SK-N-SH (cell line): ENCODE data around the gene SLC25A44. TPM values are rescaled to one million over a fixed set of nuclear protein-coding genes. Genes with fewer than 3 reads are reported as not detected.

ENCODE experiments used
- CTCF ChIA-PET: fragments of 300-600, 350-600 bp; formaldehyde crosslinking; extraction: SDS; loops from one replicate; lab custom pipeline; 2021; lab: Yijun Ruan, JAX
- POLR2A ChIA-PET: fragments of 350-600 bp; sonication (Branson Sonifier 250); formaldehyde crosslinking; extraction: SDS; loops from one replicate; lab custom pipeline; 2020; ENCODE audit warnings: antibody characterized with exemption, inconsistent platforms; lab: Yijun Ruan, JAX
- DNase-seq: peaks from one replicate; pipeline ENCODE4 v3.0.0; 2012
- H2AFZ ChIP-seq: fragments of 200-600 bp; sonication (generic); 2 replicates; pipeline ENCODE4 v1.8.1; 2016; ENCODE audit warnings: antibody characterized with exemption, mild to moderate bottlenecking, low read depth
- H3F3A ChIP-seq: fragments of 200-600 bp; sonication (generic); replicated peaks from 2 replicates; pipeline ENCODE3; 2016; ENCODE audit warnings: antibody characterized with exemption, mild to moderate bottlenecking; ENCODE audit not compliant: insufficient read depth
- H3K27ac ChIP-seq, 2 experiments: fragments of 200-500 bp in 1 of 2; fragments of 200-600 bp in 1 of 2; sonication (Bioruptor generic) in 1 of 2; sonication (generic), shearing (Covaris generic) in 1 of 2; 2 replicates each; pipeline versions ENCODE4 v1.5.1 to v1.6.1; 2014 to 2016; ENCODE audit warnings: low read depth in 2 of 2, inconsistent platforms in 1 of 2, low read length in 1 of 2, mild to moderate bottlenecking in 1 of 2, mixed read lengths in 1 of 2
- H3K27me3 ChIP-seq: fragments of 200-600 bp; sonication (generic), shearing (Covaris generic); 2 replicates; pipeline ENCODE4 v1.6.1; 2016; ENCODE audit warnings: mixed run types; ENCODE audit not compliant: insufficient read depth
- H3K36me3 ChIP-seq, 2 experiments: fragments of 200-500 bp in 1 of 2; fragments of 200-600 bp in 1 of 2; sonication (Bioruptor generic) in 1 of 2; sonication (generic) in 1 of 2; replicated peaks in 1 of 2; 2 replicates each; pipeline versions ENCODE3 to v1.5.1; 2014 to 2016; ENCODE audit warnings: low read length in 1 of 2, mild to moderate bottlenecking in 1 of 2; ENCODE audit not compliant: insufficient read depth in 2 of 2, control insufficient read depth in 1 of 2
- H3K4me1 ChIP-seq, 2 experiments: fragments of 200-500 bp in 1 of 2; fragments of 200-600 bp in 1 of 2; sonication (Bioruptor generic) in 1 of 2; sonication (generic), shearing (Covaris generic) in 1 of 2; 2 replicates each; pipeline versions ENCODE4 v1.5.1 to v1.6.1; 2014 to 2016; ENCODE audit warnings: low read depth in 1 of 2, low read length in 1 of 2, mixed run types in 1 of 2; ENCODE audit not compliant: insufficient read depth in 2 of 2, control insufficient read depth in 1 of 2
- H3K4me2 ChIP-seq: fragments of 200-600 bp; sonication (generic), shearing (Covaris generic); 2 replicates; pipeline ENCODE4 v1.6.1; 2017; ENCODE audit warnings: mixed run types
- H3K4me3 ChIP-seq, 2 experiments: fragments of 200-500 bp in 1 of 2; fragments of 200-600 bp in 1 of 2; sonication (Bioruptor generic) in 1 of 2; sonication (generic), shearing (Covaris generic) in 1 of 2; 2 replicates each; pipeline versions ENCODE4 v1.5.1 to v1.8.1; 2014 to 2016; ENCODE audit warnings: low read depth in 2 of 2, inconsistent platforms in 1 of 2, low read length in 1 of 2, mild to moderate bottlenecking in 1 of 2, mixed read lengths in 1 of 2, moderate library complexity in 1 of 2
- H3K79me2 ChIP-seq: fragments of 200-600 bp; sonication (generic); 2 replicates; pipeline ENCODE4 v1.8.1; 2017; ENCODE audit warnings: mild to moderate bottlenecking; ENCODE audit not compliant: insufficient read depth
- H3K9ac ChIP-seq: fragments of 200-600 bp; sonication (generic); 2 replicates; pipeline ENCODE4 v1.6.1; 2017; ENCODE audit warnings: mixed run types
- H3K9me2 ChIP-seq: fragments of 200-600 bp; sonication (generic); 2 replicates; pipeline ENCODE4 v1.6.1; 2017; ENCODE audit warnings: mixed run types
- H3K9me3 ChIP-seq: fragments of 200-600 bp; sonication (generic); 2 replicates; pipeline ENCODE4 v1.6.1; 2017; ENCODE audit warnings: mixed run types, mild to moderate bottlenecking, moderate library complexity
- H4K20me1 ChIP-seq: fragments of 200-600 bp; sonication (generic); 2 replicates; pipeline ENCODE4 v1.6.1; 2017; ENCODE audit warnings: mild to moderate bottlenecking, mixed run types; ENCODE audit not compliant: insufficient read depth
- FOSL2 ChIP-seq: IDR thresholded peaks from 2 replicates; pipeline ENCODE4 v1.4.0; 2012; ENCODE audit warnings: low read depth, mild to moderate bottlenecking, moderate library complexity, borderline replicate concordance
- IRF3 ChIP-seq: fragments of 150-350 bp; IDR thresholded peaks from 2 replicates; pipeline ENCODE4 v1.6.1; 2016; ENCODE audit warnings: mild to moderate bottlenecking, low read depth, low read length
- NRF1 ChIP-seq: IDR thresholded peaks from 2 replicates; pipeline ENCODE4 v1.6.1; 2012; ENCODE audit warnings: low read depth, mild to moderate bottlenecking, low read length
- RAD21 ChIP-seq: IDR thresholded peaks from 2 replicates; pipeline ENCODE4 v1.6.1; 2012; ENCODE audit warnings: mild to moderate bottlenecking, low read length
- RCOR1 ChIP-seq: fragments of 150-350 bp; IDR thresholded peaks from 2 replicates; pipeline ENCODE4 v1.6.1; 2017; ENCODE audit warnings: antibody characterized with exemption, low read length
- RFX5 ChIP-seq: IDR thresholded peaks from 2 replicates; pipeline ENCODE4 v1.6.1; 2012; ENCODE audit warnings: mild to moderate bottlenecking, improper control_type of control experiment, low read length
- SMC3 ChIP-seq: IDR thresholded peaks from 2 replicates; pipeline ENCODE4 v1.6.1; 2012; ENCODE audit warnings: low read depth, low read length, improper control_type of control experiment
- TCF12 ChIP-seq: IDR thresholded peaks from 2 replicates; pipeline ENCODE4 v1.4.0; 2012
- WGBS: methylation state at CpG from one replicate; pipeline ENCODE4 v1.1.6; 2017; ENCODE audit warnings: low lambda C conversion rate; 5-methylcytosine and 5-hydroxymethylcytosine counted together
- polyA plus RNA-seq, 3 experiments: library from polyadenylated mRNA; depleted of rRNA; stranded (reverse); fragments of >200 nt; gene quantifications; 2 replicates each; pipeline ENCODE4 v1.2.3, GENCODE V29; 2012
- TF ChIP-seq, protein P1 (sequence below): IDR thresholded peaks from 2 replicates; pipeline ENCODE4 v1.4.0; 2012; ENCODE audit warnings: low read depth, borderline replicate concordance
- TF ChIP-seq, protein P2 (sequence below): fragments of 150-350 bp; IDR thresholded peaks from 2 replicates; pipeline ENCODE4 v1.6.1; 2017; ENCODE audit warnings: antibody characterized with exemption, low read length, low read depth, borderline replicate concordance

Gene SLC25A44
- polyA plus RNA-seq, 1 of the 3 experiments (the other 2 are of a cell fraction), result 28.5 TPM

DNA sequence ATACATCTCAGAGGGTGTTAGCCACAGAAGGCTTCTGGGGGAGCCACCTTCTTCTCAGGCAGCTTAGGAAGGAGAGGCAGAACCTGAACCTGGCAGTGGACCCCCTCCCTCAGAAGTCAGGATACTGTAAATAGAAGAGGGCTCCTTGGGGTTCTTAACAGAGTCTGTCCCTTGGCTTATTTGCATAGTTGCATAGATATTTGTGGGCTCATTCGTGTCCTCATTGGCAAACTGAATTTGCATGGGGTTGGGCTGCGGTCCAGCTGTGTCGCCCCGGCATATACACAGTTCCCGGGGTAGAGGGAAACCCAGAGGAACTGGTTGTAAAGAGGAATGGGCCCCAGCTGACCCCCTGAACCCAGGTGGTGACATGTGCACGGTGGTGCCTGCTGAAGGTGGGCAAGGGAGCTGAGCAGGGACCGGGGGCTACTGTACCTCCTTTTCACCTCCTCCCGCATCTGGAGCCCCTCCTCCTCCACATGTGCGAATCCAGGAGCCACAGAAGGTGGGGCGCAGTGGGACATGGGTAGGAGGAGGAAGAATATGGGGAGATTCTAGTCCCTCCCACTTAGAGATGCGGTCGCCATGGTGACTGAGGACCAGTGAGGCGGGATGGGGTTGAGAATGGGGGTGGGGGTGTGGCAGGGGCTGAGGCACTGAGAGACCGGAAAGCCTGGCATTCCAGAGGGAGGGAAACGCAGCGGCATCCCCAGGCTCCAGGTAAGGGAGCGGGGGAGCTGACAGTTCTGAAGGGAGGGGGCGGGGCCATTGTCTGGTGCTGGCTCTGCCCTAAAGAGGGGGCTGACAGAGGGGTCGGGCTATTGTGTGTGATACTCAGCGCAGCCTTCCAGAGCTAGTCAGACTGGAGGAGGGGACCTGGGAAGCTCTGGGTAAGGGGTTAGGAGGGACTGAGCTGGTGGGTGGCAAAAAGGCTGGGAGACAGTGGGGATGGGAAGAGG is 44.3 kb upstream of the SLC25A44 start:
- no peaks in the 10 kb centered on the region for H3K36me3 ChIP-seq
- H3K4me3 ChIP-seq, result no peak overlapping the region
- H3F3A ChIP-seq, result peaks cover 29% of the 10 kb centered on the region
- no peaks in the 10 kb centered on the region for H3K79me2 ChIP-seq
- no peaks in the 10 kb centered on the region for H3K9me3 ChIP-seq
- H3K9me2 ChIP-seq, result no peaks in the 10 kb centered on the region
- TF ChIP-seq, protein P1, sequence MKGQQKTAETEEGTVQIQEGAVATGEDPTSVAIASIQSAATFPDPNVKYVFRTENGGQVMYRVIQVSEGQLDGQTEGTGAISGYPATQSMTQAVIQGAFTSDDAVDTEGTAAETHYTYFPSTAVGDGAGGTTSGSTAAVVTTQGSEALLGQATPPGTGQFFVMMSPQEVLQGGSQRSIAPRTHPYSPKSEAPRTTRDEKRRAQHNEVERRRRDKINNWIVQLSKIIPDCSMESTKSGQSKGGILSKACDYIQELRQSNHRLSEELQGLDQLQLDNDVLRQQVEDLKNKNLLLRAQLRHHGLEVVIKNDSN, result no peak
- TF ChIP-seq SMC3 (no peak), RCOR1 (no peak), RFX5 (no peak)
- TF ChIP-seq, protein P2, sequence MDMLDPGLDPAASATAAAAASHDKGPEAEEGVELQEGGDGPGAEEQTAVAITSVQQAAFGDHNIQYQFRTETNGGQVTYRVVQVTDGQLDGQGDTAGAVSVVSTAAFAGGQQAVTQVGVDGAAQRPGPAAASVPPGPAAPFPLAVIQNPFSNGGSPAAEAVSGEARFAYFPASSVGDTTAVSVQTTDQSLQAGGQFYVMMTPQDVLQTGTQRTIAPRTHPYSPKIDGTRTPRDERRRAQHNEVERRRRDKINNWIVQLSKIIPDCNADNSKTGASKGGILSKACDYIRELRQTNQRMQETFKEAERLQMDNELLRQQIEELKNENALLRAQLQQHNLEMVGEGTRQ, result no peak
- H3K9ac ChIP-seq, result no peak overlapping the region
- no peak overlapping the region for H3K27ac ChIP-seq
- H3K4me2 ChIP-seq, result no peak overlapping the region
- peaks cover 8% of the 10 kb centered on the region for H4K20me1 ChIP-seq
- H2AFZ ChIP-seq, result no peak overlapping the region
- H3K27me3 ChIP-seq, result no peaks in the 10 kb centered on the region
- ChIA-PET CTCF (interaction anchor here (0.9 to 40.5 kb wide), 7 partner anchors 8 to 110 kb away, joined by 3 to 1559 read pairs (median 12); partner anchors contain the start of genes MEX3A and PMF1), POLR2A (interaction anchor here (0.5 kb wide), 1 partner anchor 75 kb away, joined by 3 read pairs; no protein-coding TSS in a partner anchor)
- H3K4me1 ChIP-seq, result peaks cover 12 to 15% of the 10 kb centered on the region in 2 experiments
- 84% methylated on average over 18 of the region's 20 CpGs for WGBS
- peak; percentile 17 for DNase-seq

DNA sequence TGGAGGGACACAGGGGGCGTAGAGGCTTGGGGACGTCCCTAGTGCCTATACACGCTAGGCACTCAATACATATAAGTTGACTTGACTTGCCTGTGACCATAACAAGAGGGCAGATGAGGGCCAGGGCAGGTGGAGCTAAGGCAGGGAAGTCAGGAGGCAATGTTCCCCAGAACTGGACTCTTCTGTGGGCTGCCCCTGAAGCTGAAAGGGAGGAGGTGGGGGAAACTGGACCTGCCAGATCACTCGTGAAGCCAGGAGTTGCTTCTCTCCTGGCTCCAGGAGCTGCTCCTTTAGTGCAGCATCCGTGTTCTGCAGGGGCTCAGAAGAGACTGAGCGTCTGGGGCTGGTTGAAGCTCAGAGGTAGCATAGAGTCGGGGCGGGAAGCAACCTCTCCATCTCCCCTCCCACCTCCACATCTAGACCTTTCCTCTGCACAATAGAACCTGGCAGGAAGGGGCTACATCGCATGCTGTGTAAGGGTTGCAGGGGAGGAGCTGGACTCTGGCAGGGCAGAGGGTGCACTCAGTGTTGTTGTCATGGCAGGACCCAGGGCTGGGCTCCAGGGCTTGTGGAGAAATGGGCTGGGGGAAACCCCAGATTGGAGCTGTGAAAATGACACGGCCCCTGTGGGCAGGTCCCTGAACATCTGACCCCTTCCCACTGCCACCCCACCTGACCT is 43.4 kb upstream of the SLC25A44 start:
- CTCF ChIA-PET, result interaction anchor here (1.0 to 40.5 kb wide), 8 partner anchors 9 to 109 kb away, joined by 3 to 1559 read pairs (median 10); partner anchors contain the start of gene MEX3A
- DNase-seq, result no peak
- 76% methylated on average over 9 of the region's 10 CpGs for WGBS

More for the DNA sequence above, 43.4 kb upstream of the SLC25A44 start:
- POLR2A ChIA-PET, result interaction anchor here (0.7 kb wide), 1 partner anchor 10 kb away, joined by 3 read pairs; no protein-coding TSS in a partner anchor
- Histone ChIP-seq H2AFZ (no peak overlapping the region), H3K27ac (no peak overlapping the region), H3K4me2 (no peak overlapping the region), H3K9ac (no peak overlapping the region), H4K20me1 (peaks cover 3% of the 10 kb centered on the region), H3F3A (peaks cover 21% of the 10 kb centered on the region), H3K9me2 (no peaks in the 10 kb centered on the region), H3K27me3 (no peaks in the 10 kb centered on the region), H3K79me2 (no peaks in the 10 kb centered on the region), H3K36me3 (no peaks in the 10 kb centered on the region), H3K9me3 (no peaks in the 10 kb centered on the region), H3K4me3 (no peak overlapping the region), H3K4me1 (peaks cover 12 to 14% of the 10 kb centered on the region in 2 experiments)
- TF ChIP-seq IRF3, result no peak
- no peak for TF ChIP-seq FOSL2
- TF ChIP-seq NRF1, result no peak
- TF ChIP-seq TCF12, result no peak
- no peak for TF ChIP-seq RAD21
